SH-SY5Y (cell line): Measurements from ENCODE around the gene RNF157.

Experiments
- GATA2 ChIP-seq: IDR thresholded peaks from 2 replicates; pipeline ENCODE4 v1.6.1; 2011; ENCODE audit warnings: mild to moderate bottlenecking, low read depth, low read length
- GATA3 ChIP-seq: IDR thresholded peaks from 2 replicates; pipeline ENCODE4 v1.6.1; 2011; ENCODE audit warnings: low read depth, mild to moderate bottlenecking, low read length, moderate library complexity

Gene RNF157

GRCh38 chr17:76223802-76224201 lies 16.5 kb downstream of the RNF157 start:
- TF ChIP-seq GATA2 (no peak), GATA3 (no peak)

GRCh38 chr17:76219670-76220383 lies 20.5 kb downstream of the RNF157 start:
- TF ChIP-seq GATA3 (no peak), GATA2 (no peak)

- TF ChIP-seq GATA3 (no peak), GATA2 (no peak)
Measured at GRCh38 chr17:76217081-76217480, 23.2 kb downstream of the RNF157 start.

GRCh38 chr17:76213491-76213890 lies 26.8 kb downstream of the RNF157 start:
- TF ChIP-seq GATA3: no peak
- TF ChIP-seq GATA2: no peak

- no peak for TF ChIP-seq GATA3
Measured at GRCh38 chr17:76208120-76208519, 32.2 kb downstream of the RNF157 start.

GRCh38 chr17:76207275-76208059 lies 32.8 kb downstream of the RNF157 start:
- TF ChIP-seq GATA3 (no peak), GATA2 (no peak)

GRCh38 chr17:76204277-76204676 lies 36.0 kb downstream of the RNF157 start:
- TF ChIP-seq GATA2 (no peak), GATA3 (no peak)

GRCh38 chr17:76200354-76200753 lies 39.9 kb downstream of the RNF157 start:
- TF ChIP-seq GATA3: no peak
- TF ChIP-seq GATA2: no peak

GRCh38 chr17:76199469-76199868 lies 40.8 kb downstream of the RNF157 start:
- TF ChIP-seq GATA3: no peak
- no peak for TF ChIP-seq GATA2

GRCh38 chr17:76198702-76199101 lies 41.6 kb downstream of the RNF157 start:
- TF ChIP-seq GATA2 (no peak), GATA3 (no peak)

GRCh38 chr17:76197911-76198310 lies 42.4 kb downstream of the RNF157 start:
- TF ChIP-seq GATA3: no peak
- TF ChIP-seq GATA2: no peak

GRCh38 chr17:76196675-76197074 lies 43.6 kb downstream of the RNF157 start:
- TF ChIP-seq GATA2 (no peak), GATA3 (no peak)

GRCh38 chr17:76195281-76196096 lies 44.8 kb downstream of the RNF157 start:
- TF ChIP-seq GATA3: no peak

GRCh38 chr17:76193591-76193990 lies 46.7 kb downstream of the RNF157 start:
- TF ChIP-seq GATA2: peak; percentile 81
- TF ChIP-seq GATA3: no peak
